Epidermal melanocyte (primary cell): ENCODE measurements around the gene GALNT9.
"Not testable (repeated sequence)": the region's sequence is repeated elsewhere in the genome, so short reads cannot be mapped to it uniquely, and the experiment has no call there.

Source experiments
- DNase-seq: peaks from one replicate; pipeline ENCODE4 v3.0.0; 2011; ENCODE audit warnings: low spot score; ENCODE audit not compliant: insufficient read length

GALNT9 gene

DNA sequence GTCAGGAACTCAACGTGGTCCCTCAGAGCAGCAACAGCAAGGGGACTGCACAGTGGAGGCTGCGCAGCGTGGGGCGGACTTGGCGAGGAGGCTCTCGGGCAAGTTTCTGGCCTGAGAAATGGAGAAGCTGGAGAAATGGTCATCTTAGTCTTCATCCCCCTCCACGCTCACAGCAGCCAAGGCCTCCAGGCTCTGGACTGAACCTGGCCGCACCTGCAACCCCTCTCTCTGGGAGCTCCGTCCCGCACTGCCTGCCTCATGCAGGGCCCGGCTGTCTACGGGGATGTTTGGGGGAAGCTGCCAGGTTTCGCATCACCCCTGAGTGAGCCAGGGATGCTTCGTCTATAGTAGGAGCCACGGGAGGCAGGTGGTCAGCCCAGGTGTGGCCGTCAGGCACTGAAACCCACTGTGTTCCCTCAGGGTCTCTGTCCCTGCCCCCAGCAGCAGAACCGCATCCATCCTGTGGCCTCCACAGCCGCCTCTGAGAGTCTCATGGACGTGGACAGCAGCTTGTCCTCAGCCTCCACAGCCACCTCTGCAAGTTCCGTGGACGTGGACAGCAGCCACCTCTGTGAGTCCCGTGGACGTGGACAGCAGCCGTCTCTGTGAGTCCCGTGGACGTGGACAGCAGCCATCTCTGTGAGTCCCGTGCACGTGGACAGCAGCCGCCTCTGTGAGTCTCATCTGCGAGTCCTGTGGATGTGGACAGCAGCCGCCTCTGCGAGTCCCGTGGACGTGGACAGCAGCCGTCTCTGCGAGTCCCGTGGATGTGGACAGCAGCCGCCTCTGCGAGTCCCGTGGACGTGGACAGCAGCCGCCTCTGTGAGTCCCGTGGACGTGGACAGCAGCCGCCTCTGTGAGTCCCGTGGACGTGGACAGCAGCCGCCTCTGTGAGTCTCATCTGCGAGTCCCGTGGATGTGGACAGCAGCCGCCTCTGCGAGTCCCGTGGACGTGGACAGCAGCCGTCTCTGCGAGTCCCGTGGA lies 29.1 kb upstream of the GALNT9 start:
- not testable (repeated sequence) for DNase-seq

GRCh38 chr12:132357623-132358186 lies 28.3 kb upstream of the GALNT9 start:
- no peak for DNase-seq

GRCh38 chr12:132356691-132357622 lies 27.6 kb upstream of the GALNT9 start:
- DNase-seq, result peak; percentile 57

- no peak for DNase-seq
Observed at GRCh38 chr12:132355742-132356681, 26.6 kb upstream of the GALNT9 start.

- DNase-seq, result no peak
Observed at GRCh38 chr12:132354982-132355680, 25.7 kb upstream of the GALNT9 start.

- DNase-seq, result no peak
Observed at GRCh38 chr12:132354211-132354981, 25.0 kb upstream of the GALNT9 start.

DNA sequence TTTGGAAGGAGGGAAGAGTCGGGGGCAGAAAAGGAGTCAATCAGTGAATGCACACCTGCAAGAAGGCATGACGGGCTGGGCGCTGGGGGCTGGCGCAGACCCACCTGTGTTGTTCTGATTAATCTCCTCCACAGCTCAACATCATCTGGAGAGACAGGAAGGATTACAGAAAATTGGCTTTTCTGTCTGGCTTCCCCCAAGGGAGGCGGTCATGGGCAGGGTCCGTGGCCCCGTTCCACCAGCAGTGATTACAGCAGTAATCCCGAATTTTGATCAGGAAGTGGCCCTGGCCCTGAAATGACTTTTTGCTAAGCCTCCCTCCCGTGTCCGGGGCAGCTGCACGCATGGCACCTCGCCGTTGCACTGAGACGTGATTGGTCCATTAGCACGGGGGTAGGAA lies 24.4 kb upstream of the GALNT9 start:
- DNase-seq, result no peak

GRCh38 chr12:132352896-132353800 lies 23.8 kb upstream of the GALNT9 start:
- no peak for DNase-seq

DNA sequence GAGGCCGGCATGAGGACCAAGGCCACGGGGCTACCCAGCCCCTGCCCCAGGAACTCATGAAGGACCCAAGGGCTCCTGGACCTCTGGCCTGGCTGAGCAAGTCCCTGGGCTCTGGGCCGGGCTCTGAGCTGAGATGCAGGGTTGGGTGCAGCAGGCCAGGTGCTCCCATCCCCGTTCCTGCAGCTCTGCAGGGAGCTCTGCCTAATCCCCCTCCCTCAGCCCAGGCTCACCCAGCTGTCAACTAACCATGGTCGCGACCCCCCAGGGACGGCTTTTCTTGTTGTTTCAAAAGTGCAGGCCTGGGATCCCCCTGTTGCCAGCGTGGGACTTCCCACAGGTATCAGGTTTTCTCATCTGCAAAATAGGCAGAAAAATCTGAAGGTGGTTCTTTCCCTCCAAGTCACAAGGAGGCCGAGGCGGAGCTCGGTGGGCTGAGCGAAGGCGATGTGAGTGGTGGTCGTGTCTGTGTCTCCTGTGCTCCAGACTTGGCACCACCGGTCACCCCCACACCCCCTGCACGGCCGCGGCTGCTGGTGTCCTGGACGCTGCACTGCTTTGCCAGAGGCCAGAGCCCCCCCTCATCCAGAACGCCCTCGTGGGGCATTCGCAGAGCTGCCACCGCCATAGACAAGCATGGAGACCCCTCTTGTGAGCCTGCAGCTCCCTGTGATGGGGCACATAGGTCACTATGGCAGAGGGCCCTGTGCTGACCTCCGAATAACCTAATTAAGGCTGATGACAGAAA lies 22.5 kb upstream of the GALNT9 start:
- DNase-seq, result no peak

DNA sequence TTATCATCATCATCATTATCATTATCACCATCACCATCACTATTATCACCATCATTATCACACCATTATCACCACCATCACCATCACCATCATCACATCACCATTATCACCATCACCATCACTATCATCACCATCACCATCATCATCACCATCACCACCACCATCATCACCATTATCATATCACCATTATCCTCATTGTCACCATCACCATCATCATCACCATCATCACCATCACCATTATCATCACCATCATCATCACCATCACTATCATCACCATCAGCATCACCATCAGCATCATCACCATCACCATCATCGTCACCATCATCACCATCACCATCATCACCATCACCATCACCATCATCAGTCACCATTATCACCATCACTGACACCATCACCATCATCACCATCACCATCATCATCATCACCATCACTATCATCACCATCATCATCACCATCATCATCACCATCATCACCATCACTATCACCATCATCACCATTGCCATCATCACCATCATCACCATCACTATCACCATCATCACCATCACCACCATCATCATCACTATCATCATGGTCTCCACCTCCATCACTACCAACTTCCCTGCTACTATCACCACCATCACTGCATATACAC lies 20.2 kb upstream of the GALNT9 start:
- no peak for DNase-seq

- no peak for DNase-seq
Observed at GRCh38 chr12:132348176-132348575, 18.8 kb upstream of the GALNT9 start.

GRCh38 chr12:132347176-132347855 lies 17.9 kb upstream of the GALNT9 start:
- no peak for DNase-seq

GRCh38 chr12:132346471-132347175 lies 17.2 kb upstream of the GALNT9 start:
- no peak for DNase-seq

DNA sequence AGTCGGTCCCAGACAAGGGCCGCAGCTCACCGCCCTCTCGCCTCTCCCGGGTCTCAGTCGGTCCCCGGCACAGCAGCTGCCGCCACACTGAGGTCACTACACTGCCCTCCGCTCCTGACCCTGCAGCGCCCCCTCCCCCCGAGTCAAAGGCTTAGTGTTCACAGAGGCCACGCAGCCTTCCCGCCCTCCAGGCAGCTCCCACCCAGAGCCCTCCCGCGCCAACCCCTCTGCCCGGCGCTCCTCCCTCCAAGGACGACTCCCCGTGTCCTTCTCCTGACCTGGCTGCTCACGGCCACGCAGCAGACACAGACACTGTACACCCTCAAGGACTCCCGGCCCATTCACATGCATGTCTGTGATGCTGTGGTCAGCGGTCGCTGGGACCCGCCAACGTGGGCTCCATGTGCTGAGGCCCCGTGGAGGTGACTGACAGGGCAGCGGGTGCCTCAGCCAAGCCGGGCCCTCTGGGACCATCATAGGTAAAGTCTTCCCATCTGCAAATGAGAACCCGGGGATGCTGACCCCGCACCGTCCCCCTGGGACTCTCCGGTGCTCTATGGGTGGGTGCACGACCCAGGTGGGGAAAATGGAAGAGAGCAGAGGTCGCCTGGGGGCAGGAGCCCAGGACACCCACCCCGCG lies 16.3 kb upstream of the GALNT9 start:
- DNase-seq, result no peak

- no peak for DNase-seq
Observed at GRCh38 chr12:132345126-132345525, 15.7 kb upstream of the GALNT9 start.
